ENCODE measurements around the gene IFIT2.
"Not testable (repeated sequence)": the region's sequence is repeated elsewhere in the genome, so short reads cannot be mapped to it uniquely, and the experiment has no call there.

Gene IFIT2

GRCh38 chr10:89343089-89343767, 41.4 kb downstream of the IFIT2 start:
- no peak for DNase-seq

- DNase-seq, result no peak
Measured at GRCh38 chr10:89344156-89344555, 42.3 kb downstream of the IFIT2 start.

- no peak for DNase-seq
Measured at GRCh38 chr10:89345367-89346000, 43.6 kb downstream of the IFIT2 start.

- DNase-seq, result no peak
Measured at GRCh38 chr10:89346405-89347254, 44.8 kb downstream of the IFIT2 start.

GRCh38 chr10:89347701-89348457, 46.0 kb downstream of the IFIT2 start:
- DNase-seq, result no peak

- DNase-seq, result no peak
Measured at GRCh38 chr10:89348481-89348880, 46.6 kb downstream of the IFIT2 start.

GRCh38 chr10:89348975-89349374, 47.1 kb downstream of the IFIT2 start:
- no peak for DNase-seq

- not testable (repeated sequence) for DNase-seq
Measured at GRCh38 chr10:89350631-89351315, 48.9 kb downstream of the IFIT2 start.

- DNase-seq, result no peak
Measured at GRCh38 chr10:89351412-89351779, 49.5 kb downstream of the IFIT2 start.

- no peak for DNase-seq
Measured at GRCh38 chr10:89351780-89352597, 50.1 kb downstream of the IFIT2 start.

GRCh38 chr10:89352802-89353201, 51.0 kb downstream of the IFIT2 start:
- no peak for DNase-seq

- no peak for DNase-seq
Measured at GRCh38 chr10:89355394-89355931, 53.6 kb downstream of the IFIT2 start.

- no peak for DNase-seq
Measured at GRCh38 chr10:89357096-89357495, 55.2 kb downstream of the IFIT2 start.

GRCh38 chr10:89357975-89358374, 56.1 kb downstream of the IFIT2 start:
- no peak for DNase-seq

All from GF-D8 (cell line).